H1 (cell line): ENCODE data around the gene SPTLC3. TPM values are rescaled to one million over a fixed set of nuclear protein-coding genes. Genes with fewer than 3 reads are reported as not detected.

ENCODE experiments used
- CTCF ChIA-PET: fragments of 300-600 bp; sonication (Branson Sonifier 250); formaldehyde crosslinking; loops from one replicate; lab custom pipeline; 2021; ENCODE audit not compliant: partially characterized antibody; lab: Charles Lee
- POLR2A ChIA-PET: fragments of 300-600 bp; sonication (Branson Sonifier 250); formaldehyde crosslinking; loops from one replicate; lab custom pipeline; 2021; ENCODE audit warnings: inconsistent platforms; ENCODE audit not compliant: partially characterized antibody; lab: Charles Lee
- DNase-seq, 2 experiments: peaks; one replicate each; pipeline versions ENCODE4 v3.0.0 to v3.0.0-alpha.2; 2010 to 2022; ENCODE audit warnings: low spot score in 2 of 2, low read depth in 1 of 2, mixed read lengths in 1 of 2
- FAIRE-seq: peaks from 2 replicates; lab custom pipeline; 2011; peaks lifted over from hg19 to GRCh38; lab: Jason Lieb, UNC
- H2AFZ ChIP-seq: 2 replicates; pipeline ENCODE4 v1.8.1; 2012; ENCODE audit warnings: low read length, inconsistent platforms
- H2AK5ac ChIP-seq: 2 replicates; pipeline ENCODE4 v1.6.1; 2013; ENCODE audit warnings: low read depth, low read length
- H2BK120ac ChIP-seq: replicated peaks from 2 replicates; pipeline ENCODE3; 2013; ENCODE audit warnings: low read depth, low read length, inconsistent platforms
- H2BK12ac ChIP-seq: 2 replicates; pipeline ENCODE4 v1.6.1; 2013; ENCODE audit warnings: low read depth, low read length
- H2BK15ac ChIP-seq: 2 replicates; pipeline ENCODE4 v1.6.1; 2013; ENCODE audit warnings: low read length
- H2BK20ac ChIP-seq: 2 replicates; pipeline ENCODE4 v1.6.1; 2013; ENCODE audit warnings: low read length
- H2BK5ac ChIP-seq: 2 replicates; pipeline ENCODE4 v1.6.1; 2013; ENCODE audit warnings: low read depth, low read length
- H3K14ac ChIP-seq: 2 replicates; pipeline ENCODE4 v1.6.1; 2013; ENCODE audit warnings: inconsistent platforms; ENCODE audit not compliant: insufficient read length
- H3K18ac ChIP-seq: 2 replicates; pipeline ENCODE4 v1.6.1; 2013; ENCODE audit warnings: low read length; ENCODE audit errors: extremely low read depth
- H3K23ac ChIP-seq: 2 replicates; pipeline ENCODE4 v1.6.1; 2013; ENCODE audit warnings: inconsistent platforms; ENCODE audit not compliant: insufficient read length
- H3K23me2 ChIP-seq: 2 replicates; pipeline ENCODE4 v1.6.1; 2013; ENCODE audit warnings: low read depth, low read length
- H3K27ac ChIP-seq: 2 replicates; pipeline ENCODE4 v1.6.1; 2011; ENCODE audit warnings: low read depth, low read length, inconsistent platforms
- H3K27me3 ChIP-seq, 4 experiments: replicated peaks in 1 of 4; 1 replicate in 1 of 4; 2 replicates in 3 of 4; pipeline versions ENCODE4 v1.6.1 to v1.8.1; 2011 to 2013; ENCODE audit warnings: low read length in 3 of 4, mild to moderate bottlenecking in 3 of 4, inconsistent platforms in 2 of 4, mixed read lengths in 2 of 4, moderate library complexity in 1 of 4; ENCODE audit not compliant: control insufficient read depth in 3 of 4, insufficient read depth in 3 of 4; ENCODE audit errors: extremely low read depth in 1 of 4
- H3K36me3 ChIP-seq, 4 experiments: 2 replicates each; pipeline versions ENCODE4 v1.6.1 to v1.8.1; 2011 to 2013; ENCODE audit warnings: mild to moderate bottlenecking in 4 of 4, low read length in 3 of 4, moderate library complexity in 2 of 4, control low read depth in 1 of 4, inconsistent platforms in 1 of 4; ENCODE audit not compliant: insufficient read depth in 4 of 4, control insufficient read depth in 2 of 4
- H3K4ac ChIP-seq: replicated peaks from 2 replicates; pipeline ENCODE3; 2013; ENCODE audit warnings: low read length, low read depth, mixed read lengths, inconsistent platforms; ENCODE audit not compliant: insufficient read length
- H3K4me1 ChIP-seq, 4 experiments: replicated peaks in 1 of 4; 1 replicate in 1 of 4; 2 replicates in 3 of 4; pipeline versions ENCODE4 v1.6.1 to v1.8.1; 2011 to 2013; ENCODE audit warnings: low read length in 3 of 4, inconsistent platforms in 2 of 4, mixed read lengths in 1 of 4; ENCODE audit not compliant: insufficient read depth in 4 of 4, control insufficient read depth in 3 of 4
- H3K4me2 ChIP-seq, 2 experiments: 2 replicates each; pipeline versions ENCODE4 v1.6.1 to v1.8.1; 2011 to 2013; ENCODE audit warnings: low read depth in 2 of 2, low read length in 2 of 2, control low read depth in 1 of 2, inconsistent platforms in 1 of 2, mild to moderate bottlenecking in 1 of 2; ENCODE audit not compliant: insufficient read depth in 1 of 2
- H3K4me3 ChIP-seq, 4 experiments: fragments of 200-600, 300-600 bp in 1 of 4; sonication (generic), shearing (Covaris generic), sonication (Bioruptor Twin) in 1 of 4; 2 replicates each; pipeline versions ENCODE4 v1.5.1 to v1.8.1; 2011 to 2016; ENCODE audit warnings: low read length in 4 of 4, low read depth in 3 of 4, control low read depth in 2 of 4, inconsistent platforms in 2 of 4, mild to moderate bottlenecking in 2 of 4, mixed read lengths in 1 of 4, moderate library complexity in 1 of 4; ENCODE audit not compliant: insufficient read depth in 2 of 4; ENCODE audit errors: extremely low read depth in 1 of 4
- H3K56ac ChIP-seq: replicated peaks from 2 replicates; pipeline ENCODE3; 2013; ENCODE audit warnings: low read depth, mild to moderate bottlenecking, mixed read lengths, low read length, inconsistent platforms; ENCODE audit not compliant: insufficient read length
- H3K79me1 ChIP-seq: 2 replicates; pipeline ENCODE4 v1.6.1; 2013; ENCODE audit warnings: low read depth, low read length, control low read depth
- H3K79me2 ChIP-seq, 2 experiments: 2 replicates each; pipeline versions ENCODE4 v1.6.1 to v1.8.1; 2012 to 2013; ENCODE audit warnings: low read length in 2 of 2, mild to moderate bottlenecking in 2 of 2, inconsistent platforms in 1 of 2; ENCODE audit not compliant: insufficient read depth in 2 of 2, control insufficient read depth in 1 of 2
- H3K9ac ChIP-seq, 4 experiments: replicated peaks in 1 of 4; 1 replicate in 1 of 4; 2 replicates in 3 of 4; pipeline versions ENCODE4 v1.6.1 to v1.8.1; 2011 to 2013; ENCODE audit warnings: low read depth in 3 of 4, low read length in 3 of 4, control low read depth in 2 of 4, mild to moderate bottlenecking in 2 of 4, moderate library complexity in 2 of 4, inconsistent platforms in 1 of 4; ENCODE audit errors: extremely low read depth in 1 of 4
- H3K9me3 ChIP-seq, 2 experiments: 2 replicates each; pipeline versions ENCODE4 v1.6.1 to v1.8.1; 2012 to 2013; ENCODE audit warnings: mild to moderate bottlenecking in 2 of 2, moderate library complexity in 2 of 2, control low read depth in 1 of 2, inconsistent platforms in 1 of 2, low read depth in 1 of 2, low read length in 1 of 2, mixed read lengths in 1 of 2; ENCODE audit not compliant: insufficient read depth in 2 of 2
- H4K20me1 ChIP-seq, 2 experiments: replicated peaks in 1 of 2; 2 replicates each; pipeline versions ENCODE3 to v1.8.1; 2011 to 2013; ENCODE audit warnings: inconsistent platforms in 2 of 2, low read length in 2 of 2, mild to moderate bottlenecking in 1 of 2; ENCODE audit not compliant: insufficient read depth in 2 of 2, control insufficient read depth in 1 of 2
- H4K5ac ChIP-seq: 2 replicates; pipeline ENCODE4 v1.6.1; 2013; ENCODE audit warnings: low read length, low read depth, mixed read lengths, inconsistent platforms; ENCODE audit not compliant: insufficient read length
- H4K8ac ChIP-seq: 2 replicates; pipeline ENCODE4 v1.8.0; 2013; ENCODE audit warnings: mild to moderate bottlenecking, moderate library complexity, low read length, inconsistent platforms; ENCODE audit not compliant: insufficient read depth; ENCODE audit errors: extremely low read depth
- H4K91ac ChIP-seq: replicated peaks from 2 replicates; pipeline ENCODE3; 2013; ENCODE audit warnings: low read length, mixed read lengths, inconsistent platforms; ENCODE audit not compliant: insufficient read length
- ATF3 ChIP-seq: IDR thresholded peaks from 2 replicates; pipeline ENCODE4 v1.6.1; 2011; ENCODE audit warnings: low read depth, mild to moderate bottlenecking, low read length; ENCODE audit not compliant: insufficient read depth
- RBBP5 ChIP-seq: IDR thresholded peaks from 2 replicates; pipeline ENCODE4 v1.7.1; 2012; ENCODE audit warnings: low read depth, mild to moderate bottlenecking, inconsistent platforms, low read length, moderate library complexity, borderline replicate concordance
- SIX5 ChIP-seq: IDR thresholded peaks from 2 replicates; pipeline ENCODE4 v1.6.1; 2011; ENCODE audit warnings: mild to moderate bottlenecking, low read depth, low read length
- SP1 ChIP-seq: IDR thresholded peaks from 2 replicates; pipeline ENCODE4 v1.6.1; 2011; ENCODE audit warnings: low read depth, low read length
- SP4 ChIP-seq: IDR thresholded peaks from 2 replicates; pipeline ENCODE4 v1.6.1; 2012; ENCODE audit warnings: low read length, inconsistent platforms
- SRF ChIP-seq: IDR thresholded peaks from 2 replicates; pipeline ENCODE4 v1.6.1; 2011; ENCODE audit warnings: mild to moderate bottlenecking, low read depth, low read length, moderate library complexity
- TAF1 ChIP-seq: IDR thresholded peaks from 2 replicates; pipeline ENCODE4 v1.6.1; 2011; ENCODE audit warnings: mild to moderate bottlenecking, low read depth, low read length
- TBP ChIP-seq: IDR thresholded peaks from 2 replicates; pipeline ENCODE4 v1.6.1; 2011; ENCODE audit warnings: low read depth, low read length, improper control_type of control experiment
- ZNF274 ChIP-seq: IDR thresholded peaks from 2 replicates; pipeline ENCODE4 v1.7.0; 2012; ENCODE audit warnings: low read length, borderline replicate concordance; ENCODE audit errors: extremely low read depth
- WGBS, 2 experiments: shearing (Covaris generic) in 1 of 2; methylation state at CpG; one replicate each; pipeline versions ENCODE4 v1.1.6 to v1.1.7; 2013 to 2015; ENCODE audit warnings: low lambda C conversion rate in 2 of 2, mixed read lengths in 2 of 2, inconsistent platforms in 1 of 2, low coverage in 1 of 2, missing lambda C conversion rate in 1 of 2; ENCODE audit not compliant: insufficient replicate concordance in 2 of 2, insufficient coverage in 1 of 2, insufficient read length in 1 of 2; ENCODE audit errors: extremely low coverage in 1 of 2, missing lambda C conversion rate in 1 of 2; 5-methylcytosine and 5-hydroxymethylcytosine counted together
- polyA plus RNA-seq, 7 experiments: library from polyadenylated mRNA; depleted of rRNA in 3 of 7; stranded (reverse) in 5 of 7; unstranded in 2 of 7; fragments of >200 nt in 5 of 7; fragments of 200-250 nt in 2 of 7; gene quantifications; 1 replicate in 5 of 7; 2 replicates in 1 of 7; 4 replicates in 1 of 7; pipeline versions ENCODE4 v1.2.1 to v1.2.3, GENCODE V29; 2011 to 2013; ENCODE audit warnings: missing spikeins in 2 of 7, mixed read lengths in 2 of 7
- total RNA-seq: library from RNA; stranded (reverse); fragmentation: NEBNext Ultra II Directional; extraction: Animal tissue kit (Norgen Biotek cat#: 25700); gene quantifications from 2 replicates; pipeline ENCODE4 v1.2.1, GENCODE V29; 2021
- TF ChIP-seq, protein P1 (sequence below): IDR thresholded peaks from 2 replicates; pipeline ENCODE4 v1.6.1; 2012; ENCODE audit warnings: inconsistent platforms

SPTLC3 gene
- total and polyA plus RNA-seq, 2 of the 8 experiments (the other 6 are each of a cell fraction or from before 2014, with no cell fraction given): 0.23 to 0.82 TPM

DNA sequence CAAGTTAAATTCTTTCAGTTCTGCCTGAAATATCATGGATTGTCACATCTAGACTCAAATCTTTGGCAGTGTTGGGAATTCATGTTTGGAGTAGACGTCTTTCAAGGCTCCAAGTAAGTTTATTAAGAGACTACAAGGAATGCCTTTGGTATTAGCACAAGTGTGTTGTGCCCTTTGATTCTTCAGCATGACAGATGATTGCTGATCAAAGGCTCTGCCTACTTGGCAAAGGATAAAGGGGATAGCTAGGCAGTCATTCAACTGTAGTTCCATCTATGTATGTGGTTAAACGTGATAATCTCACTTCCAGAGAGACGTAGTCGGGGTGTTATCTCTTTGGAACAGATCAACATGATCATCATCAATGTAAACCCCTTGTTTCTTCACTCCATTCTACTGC lies 86.2 kb downstream of the SPTLC3 start:
- 83% methylated on average over 4 of the region's 4 CpGs; no CpG with 5 or more reads in 1 of the 2 experiments for WGBS, 2 experiments
- no peaks in the 10 kb centered on the region for H3K36me3 ChIP-seq
- CTCF ChIA-PET: interaction anchor here (0.7 to 1.5 kb wide), 4 partner anchors 9 to 328 kb away, joined by 3 read pairs; no protein-coding TSS in a partner anchor

More for the DNA sequence above, 86.2 kb downstream of the SPTLC3 start:
- Histone ChIP-seq H3K18ac (no peak overlapping the region), H2BK12ac (no peak overlapping the region), H2AK5ac (no peak overlapping the region), H3K56ac (no peak overlapping the region), H2AFZ (no peak overlapping the region), H3K9me3 (no peaks in the 10 kb centered on the region), H3K23ac (no peak overlapping the region), H3K4ac (no peak overlapping the region), H4K5ac (no peak overlapping the region), H3K27ac (no peak overlapping the region), H3K4me1 (peaks cover 0 to 8% (median 0%) of the 10 kb centered on the region in 4 experiments; a peak in 2 of 7 replicates), H3K9ac (no peak overlapping the region), H2BK5ac (no peak overlapping the region), H4K8ac (no peak overlapping the region), H2BK15ac (no peak overlapping the region), H2BK120ac (no peak overlapping the region), H3K79me2 (no peaks in the 10 kb centered on the region), H4K20me1 (no peaks in the 10 kb centered on the region), H3K4me2 (no peak overlapping the region), H2BK20ac (no peak overlapping the region), H3K79me1 (no peaks in the 10 kb centered on the region), H3K27me3 (no peaks in the 10 kb centered on the region), H3K23me2 (no peaks in the 10 kb centered on the region), H3K4me3 (no peak overlapping the region), H3K14ac (no peak overlapping the region), H4K91ac (no peak overlapping the region)
- TF ChIP-seq TAF1 (no peak), SP4 (no peak), TBP (no peak), SP1 (no peak), ATF3 (no peak), SIX5 (no peak), SRF (no peak), ZNF274 (no peak), RBBP5 (no peak)
- TF ChIP-seq, protein P1, sequence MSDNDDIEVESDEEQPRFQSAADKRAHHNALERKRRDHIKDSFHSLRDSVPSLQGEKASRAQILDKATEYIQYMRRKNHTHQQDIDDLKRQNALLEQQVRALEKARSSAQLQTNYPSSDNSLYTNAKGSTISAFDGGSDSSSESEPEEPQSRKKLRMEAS: no peak
- FAIRE-seq (no peak), DNase-seq (no peak)
- POLR2A ChIA-PET: no interaction called here
